Germinal center (tissue), 1 donor: ENCODE data around the gene TEK.
A peak's percentile ranks its signal among the peaks of the same experiment; 100 is the strongest.
"Not testable (repeated sequence)": the region's sequence is repeated elsewhere in the genome, so short reads cannot be mapped to it uniquely, and the experiment has no call there.

ENCODE experiments used
- DNase-seq: peaks from one replicate; pipeline ENCODE4 v3.0.0; 2012; ENCODE audit warnings: mixed read lengths, low spot score

The TEK gene

GRCh38 chr9:27227192-27227591 is 118.2 kb downstream of the TEK start:
- no peak for DNase-seq

- DNase-seq, result not testable (repeated sequence)
Observed at GRCh38 chr9:27239648-27240047, 130.6 kb downstream of the TEK start.

GRCh38 chr9:27247756-27248155 is 138.7 kb downstream of the TEK start:
- DNase-seq, result peak; percentile 31

GRCh38 chr9:27248702-27249101 is 139.7 kb downstream of the TEK start:
- no peak for DNase-seq

- no peak for DNase-seq
Observed at GRCh38 chr9:27258662-27259061, 149.6 kb downstream of the TEK start.

GRCh38 chr9:27260789-27261516 is 151.9 kb downstream of the TEK start:
- no peak for DNase-seq

- DNase-seq, result no peak
Observed at GRCh38 chr9:27261517-27262211, 152.6 kb downstream of the TEK start.

GRCh38 chr9:27272103-27272502 is 163.1 kb downstream of the TEK start:
- DNase-seq, result no peak

GRCh38 chr9:27273186-27273585 is 164.2 kb downstream of the TEK start:
- no peak for DNase-seq

GRCh38 chr9:27276193-27277030 is 167.4 kb downstream of the TEK start:
- peak; percentile 30 for DNase-seq

GRCh38 chr9:27278374-27278773 is 169.3 kb downstream of the TEK start:
- DNase-seq, result no peak

- no peak for DNase-seq
Observed at GRCh38 chr9:27279611-27280010, 170.6 kb downstream of the TEK start.
